GM18873 (cell line): ENCODE results near the gene KRTAP1-1.
"Not testable (repeated sequence)": the region's sequence is repeated elsewhere in the genome, so short reads cannot be mapped to it uniquely, and the experiment has no call there.

Experiments
- ATAC-seq: cut with Tn5 transposase; IDR thresholded peaks from one replicate; pipeline ENCODE4 v1.9.1; 2021; ENCODE audit warnings: mild to moderate bottlenecking, moderate library complexity, moderate number of reproducible peaks; ENCODE audit not compliant: unreplicated experiment, low FRiP score

KRTAP1-1 gene

GRCh38 chr17:41013606-41014005 lies 27.6 kb downstream of the KRTAP1-1 start:
- no peak for ATAC-seq

GRCh38 chr17:41013181-41013580 lies 28.1 kb downstream of the KRTAP1-1 start:
- ATAC-seq: no peak

- ATAC-seq: no peak
These were observed 28.7 kb downstream of the KRTAP1-1 start for GRCh38 chr17:41012326-41013120.

GRCh38 chr17:41010441-41010840 lies 30.8 kb downstream of the KRTAP1-1 start:
- ATAC-seq: no peak

- no peak for ATAC-seq
These were observed 31.3 kb downstream of the KRTAP1-1 start for GRCh38 chr17:41009936-41010335.

- ATAC-seq: no peak
These were observed 31.9 kb downstream of the KRTAP1-1 start for GRCh38 chr17:41009301-41009760.

- ATAC-seq: no peak
These were observed 32.4 kb downstream of the KRTAP1-1 start, which contains the start of gene KRTAP3-1 for GRCh38 chr17:41008811-41009210. TSS of gene KRTAP3-1 (minus strand) at chr17:41009128. CDS start at chr17:41009074, 54 bp downstream.

- no peak for ATAC-seq
These were observed 36.9 kb downstream of the KRTAP1-1 start for GRCh38 chr17:41004397-41004796.

GRCh38 chr17:41003926-41004325 lies 37.3 kb downstream of the KRTAP1-1 start:
- ATAC-seq: no peak

- no peak for ATAC-seq
These were observed 38.4 kb downstream of the KRTAP1-1 start for GRCh38 chr17:41002814-41003213.

GRCh38 chr17:41001795-41002194 lies 39.5 kb downstream of the KRTAP1-1 start:
- no peak for ATAC-seq

GRCh38 chr17:40999563-40999962 lies 41.7 kb downstream of the KRTAP1-1 start, which contains the start of gene KRTAP3-2:
TSS of gene KRTAP3-2 (minus strand) at chr17:40999906. CDS start at chr17:40999853, 53 bp downstream.
- not testable (repeated sequence) for ATAC-seq

GRCh38 chr17:40997361-40997760 lies 43.9 kb downstream of the KRTAP1-1 start:
- no peak for ATAC-seq

GRCh38 chr17:40996829-40997228 lies 44.4 kb downstream of the KRTAP1-1 start:
- no peak for ATAC-seq

GRCh38 chr17:40995116-40995515 lies 46.1 kb downstream of the KRTAP1-1 start:
- ATAC-seq: no peak

GRCh38 chr17:40993839-40994238 lies 47.4 kb downstream of the KRTAP1-1 start, which contains the start of gene KRTAP3-3:
TSS of gene KRTAP3-3 (minus strand) at chr17:40994164. CDS start at chr17:40994097, 67 bp downstream.
- ATAC-seq: no peak

GRCh38 chr17:40993084-40993483 lies 48.2 kb downstream of the KRTAP1-1 start:
- no peak for ATAC-seq

- ATAC-seq: no peak
These were observed 48.6 kb downstream of the KRTAP1-1 start for GRCh38 chr17:40992666-40993065.
